RWPE2 (cell line): ENCODE results near the gene SLC25A20.

ENCODE experiments used
- ATAC-seq: fragments of 200-7000 bp; cut with Tn5 transposase; 3 replicates; pipeline ENCODE4 v1.9.1; 2021; ENCODE audit warnings: low read depth
- DNase-seq: peaks from one replicate; pipeline ENCODE4 v3.0.0-alpha.2; 2020; ENCODE audit warnings: low spot score
- H3K27ac ChIP-seq: fragments of 450-650 bp; 2 replicates; pipeline ENCODE4 v1.5.1; 2017; ENCODE audit warnings: mild to moderate bottlenecking; ENCODE audit not compliant: poor library complexity, severe bottlenecking
- H3K27me3 ChIP-seq: fragments of 250-450 bp; sonication (Bioruptor Pico); 2 replicates; pipeline ENCODE4 v1.5.1; 2021; ENCODE audit warnings: mild to moderate bottlenecking, moderate library complexity; ENCODE audit not compliant: insufficient read depth, poor library complexity, severe bottlenecking
- H3K36me3 ChIP-seq: fragments of 250-450 bp; sonication (Bioruptor Pico); 2 replicates; pipeline ENCODE4 v1.5.1; 2020; ENCODE audit warnings: low read depth, mild to moderate bottlenecking, moderate library complexity
- H3K4me1 ChIP-seq: fragments of 250-450 bp; sonication (Bioruptor Pico); 2 replicates; pipeline ENCODE4 v1.5.1; 2021; ENCODE audit warnings: mild to moderate bottlenecking, moderate library complexity; ENCODE audit not compliant: insufficient read depth, poor library complexity, severe bottlenecking
- H3K4me3 ChIP-seq: fragments of 250-450 bp; sonication (Bioruptor Pico); 2 replicates; pipeline ENCODE4 v1.5.1; 2021; ENCODE audit warnings: mild to moderate bottlenecking, moderate library complexity; ENCODE audit not compliant: severe bottlenecking
- H3K9me3 ChIP-seq: fragments of 250-450 bp; sonication (Bioruptor Pico); 2 replicates; pipeline ENCODE4 v1.5.1; 2021; ENCODE audit warnings: mild to moderate bottlenecking, moderate library complexity; ENCODE audit not compliant: severe bottlenecking
- TF ChIP-seq, protein P1 (sequence below): fragments of 450-650 bp; IDR thresholded peaks from one replicate; pipeline ENCODE4 v1.5.1; 2017; ENCODE audit warnings: mild to moderate bottlenecking, moderate library complexity; ENCODE audit not compliant: poor library complexity, severe bottlenecking

Gene SLC25A20

DNA sequence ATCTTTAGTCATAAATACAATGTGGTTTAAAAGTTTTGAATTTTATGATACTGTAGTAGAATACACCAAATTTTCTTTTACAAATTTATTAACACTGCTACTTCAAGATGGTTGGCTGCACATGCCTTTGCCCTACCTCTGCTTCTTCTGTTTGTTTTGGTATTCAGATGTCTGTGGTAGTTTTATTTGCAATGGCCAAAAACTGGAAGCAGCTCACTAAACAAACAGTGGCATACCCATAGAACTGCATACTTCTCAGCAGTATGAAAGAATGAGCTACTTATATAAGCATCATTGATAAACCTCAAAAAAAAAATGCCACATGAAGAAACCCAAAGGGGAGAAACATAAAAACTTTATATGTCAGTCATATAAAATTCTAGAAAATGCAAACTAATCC lies 39.5 kb upstream of the SLC25A20 start:
- Histone ChIP-seq H3K4me3 (no peak overlapping the region), H3K27ac (no peak overlapping the region), H3K9me3 (no peaks in the 10 kb centered on the region), H3K27me3 (no peaks in the 10 kb centered on the region), H3K36me3 (peaks cover 34% of the 10 kb centered on the region), H3K4me1 (no peaks in the 10 kb centered on the region)
- TF ChIP-seq, protein P1, sequence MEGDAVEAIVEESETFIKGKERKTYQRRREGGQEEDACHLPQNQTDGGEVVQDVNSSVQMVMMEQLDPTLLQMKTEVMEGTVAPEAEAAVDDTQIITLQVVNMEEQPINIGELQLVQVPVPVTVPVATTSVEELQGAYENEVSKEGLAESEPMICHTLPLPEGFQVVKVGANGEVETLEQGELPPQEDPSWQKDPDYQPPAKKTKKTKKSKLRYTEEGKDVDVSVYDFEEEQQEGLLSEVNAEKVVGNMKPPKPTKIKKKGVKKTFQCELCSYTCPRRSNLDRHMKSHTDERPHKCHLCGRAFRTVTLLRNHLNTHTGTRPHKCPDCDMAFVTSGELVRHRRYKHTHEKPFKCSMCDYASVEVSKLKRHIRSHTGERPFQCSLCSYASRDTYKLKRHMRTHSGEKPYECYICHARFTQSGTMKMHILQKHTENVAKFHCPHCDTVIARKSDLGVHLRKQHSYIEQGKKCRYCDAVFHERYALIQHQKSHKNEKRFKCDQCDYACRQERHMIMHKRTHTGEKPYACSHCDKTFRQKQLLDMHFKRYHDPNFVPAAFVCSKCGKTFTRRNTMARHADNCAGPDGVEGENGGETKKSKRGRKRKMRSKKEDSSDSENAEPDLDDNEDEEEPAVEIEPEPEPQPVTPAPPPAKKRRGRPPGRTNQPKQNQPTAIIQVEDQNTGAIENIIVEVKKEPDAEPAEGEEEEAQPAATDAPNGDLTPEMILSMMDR: no peak
- DNase-seq: no peak
- ATAC-seq: no peak

DNA sequence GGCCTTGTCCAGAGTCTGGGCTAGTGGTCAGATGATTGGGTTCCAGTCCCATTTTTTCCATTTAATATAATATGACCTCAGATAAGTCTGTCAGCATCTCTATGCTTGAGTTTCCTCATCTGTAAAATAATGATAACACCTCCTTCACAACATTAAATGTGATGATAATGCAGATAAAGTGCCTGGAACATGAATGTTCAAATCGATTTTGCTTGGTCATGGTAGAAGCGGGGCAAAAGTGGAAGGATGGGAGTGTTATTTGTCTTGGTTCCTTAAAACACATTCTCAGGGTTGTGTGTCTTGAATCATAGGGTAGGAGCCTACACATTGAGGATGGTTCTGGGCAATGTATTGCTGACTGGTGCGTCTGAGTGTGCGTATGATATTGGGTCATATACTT lies 36.8 kb upstream of the SLC25A20 start:
- no peaks in the 10 kb centered on the region for H3K4me1 ChIP-seq
- H3K27me3 ChIP-seq: no peaks in the 10 kb centered on the region
- ATAC-seq (no peak), DNase-seq (no peak)
- TF ChIP-seq, protein P1: no peak
- no peak overlapping the region for H3K4me3 ChIP-seq
- no peaks in the 10 kb centered on the region for H3K9me3 ChIP-seq
- peaks cover 54% of the 10 kb centered on the region for H3K36me3 ChIP-seq
- H3K27ac ChIP-seq: no peak overlapping the region

DNA sequence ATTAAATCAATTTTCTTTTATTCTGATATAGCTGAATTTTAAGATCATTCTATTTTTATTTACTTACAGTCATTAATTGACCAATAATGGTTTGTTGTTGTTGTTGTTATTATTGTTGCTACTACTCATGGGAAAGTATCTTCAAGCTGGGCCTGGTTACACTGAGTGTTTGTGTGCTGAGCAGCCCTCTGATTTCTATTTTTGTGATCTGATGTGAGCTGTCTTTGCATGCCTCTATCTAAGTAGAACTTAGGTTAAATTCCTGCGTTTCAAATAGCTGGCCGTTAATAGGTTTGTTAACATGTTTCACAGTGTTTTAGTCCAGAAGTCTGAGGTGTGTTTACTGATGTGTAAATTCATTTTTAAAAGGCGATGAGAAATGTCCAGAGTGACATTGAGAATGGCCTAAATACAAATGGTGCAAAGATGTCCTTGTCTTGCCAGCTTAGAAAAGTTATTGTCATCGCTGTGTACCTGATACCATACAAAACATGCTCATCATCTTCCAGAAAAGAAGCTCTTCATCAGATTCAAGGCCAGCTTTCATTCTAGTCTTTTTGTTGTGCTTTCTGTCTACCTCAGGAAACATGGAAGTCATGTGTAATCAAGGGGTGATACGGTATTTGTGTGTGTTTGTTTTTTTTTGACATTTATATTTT lies 35.8 kb upstream of the SLC25A20 start:
- H3K27me3 ChIP-seq: no peaks in the 10 kb centered on the region
- H3K36me3 ChIP-seq: peaks cover 64% of the 10 kb centered on the region
- ATAC-seq: no peak
- no peaks in the 10 kb centered on the region for H3K4me1 ChIP-seq
- TF ChIP-seq, protein P1: no peak
- no peak overlapping the region for H3K27ac ChIP-seq
- H3K9me3 ChIP-seq: no peaks in the 10 kb centered on the region
- DNase-seq: no peak
- no peak overlapping the region for H3K4me3 ChIP-seq

- Histone ChIP-seq H3K4me3 (no peak overlapping the region), H3K4me1 (peaks cover 16% of the 10 kb centered on the region), H3K36me3 (peaks cover 82% of the 10 kb centered on the region), H3K27ac (no peak overlapping the region), H3K27me3 (no peaks in the 10 kb centered on the region), H3K9me3 (no peaks in the 10 kb centered on the region)
- DNase-seq: no peak
- ATAC-seq: no peak
- TF ChIP-seq, protein P1: no peak
Measured at GRCh38 chr3:48931944-48932580, 33.4 kb upstream of the SLC25A20 start.

DNA sequence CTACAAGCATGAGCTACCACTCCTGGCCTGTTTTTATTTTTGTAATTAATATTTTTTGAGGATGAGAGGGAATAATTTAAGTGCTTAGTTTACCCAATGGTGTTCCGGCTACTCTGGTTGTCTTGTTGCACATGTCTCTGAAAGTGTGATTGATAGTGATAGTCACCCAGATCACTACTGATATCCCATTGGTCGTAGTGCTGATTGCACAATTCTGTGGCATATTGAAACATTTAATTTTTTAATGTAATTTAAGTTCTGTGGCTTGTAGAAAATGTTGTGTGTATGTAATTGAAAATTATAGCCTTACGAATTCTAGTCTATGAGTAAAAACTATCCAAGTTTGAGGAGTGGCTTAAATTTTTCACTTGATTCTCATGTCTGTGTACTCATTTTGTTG lies 31.9 kb upstream of the SLC25A20 start:
- Histone ChIP-seq H3K9me3 (no peaks in the 10 kb centered on the region), H3K4me3 (no peak overlapping the region), H3K36me3 (peaks cover 90% of the 10 kb centered on the region), H3K27ac (no peak overlapping the region), H3K4me1 (peaks cover 18% of the 10 kb centered on the region), H3K27me3 (no peaks in the 10 kb centered on the region)
- TF ChIP-seq, protein P1: no peak
- ATAC-seq (no peak), DNase-seq (no peak)
